NCI-H460 (cell line): ENCODE results near the gene ANKRD11. TPM values are rescaled to one million over a fixed set of nuclear protein-coding genes. Genes with fewer than 3 reads are reported as not detected.

Experiments
- DNase-seq: peaks from one replicate; pipeline ENCODE4 v3.0.0-alpha.2; 2016; ENCODE audit warnings: low read depth; ENCODE audit errors: extremely low read depth
- total RNA-seq: library from RNA; depleted of rRNA; stranded (reverse); fragments of >200 nt; shearing (Covaris generic); gene quantifications from 2 replicates; pipeline ENCODE4 v1.2.3, GENCODE V29; 2014

The ANKRD11 gene
- total RNA-seq, 1 experiment from 2014 or later: 56.1 TPM

DNA sequence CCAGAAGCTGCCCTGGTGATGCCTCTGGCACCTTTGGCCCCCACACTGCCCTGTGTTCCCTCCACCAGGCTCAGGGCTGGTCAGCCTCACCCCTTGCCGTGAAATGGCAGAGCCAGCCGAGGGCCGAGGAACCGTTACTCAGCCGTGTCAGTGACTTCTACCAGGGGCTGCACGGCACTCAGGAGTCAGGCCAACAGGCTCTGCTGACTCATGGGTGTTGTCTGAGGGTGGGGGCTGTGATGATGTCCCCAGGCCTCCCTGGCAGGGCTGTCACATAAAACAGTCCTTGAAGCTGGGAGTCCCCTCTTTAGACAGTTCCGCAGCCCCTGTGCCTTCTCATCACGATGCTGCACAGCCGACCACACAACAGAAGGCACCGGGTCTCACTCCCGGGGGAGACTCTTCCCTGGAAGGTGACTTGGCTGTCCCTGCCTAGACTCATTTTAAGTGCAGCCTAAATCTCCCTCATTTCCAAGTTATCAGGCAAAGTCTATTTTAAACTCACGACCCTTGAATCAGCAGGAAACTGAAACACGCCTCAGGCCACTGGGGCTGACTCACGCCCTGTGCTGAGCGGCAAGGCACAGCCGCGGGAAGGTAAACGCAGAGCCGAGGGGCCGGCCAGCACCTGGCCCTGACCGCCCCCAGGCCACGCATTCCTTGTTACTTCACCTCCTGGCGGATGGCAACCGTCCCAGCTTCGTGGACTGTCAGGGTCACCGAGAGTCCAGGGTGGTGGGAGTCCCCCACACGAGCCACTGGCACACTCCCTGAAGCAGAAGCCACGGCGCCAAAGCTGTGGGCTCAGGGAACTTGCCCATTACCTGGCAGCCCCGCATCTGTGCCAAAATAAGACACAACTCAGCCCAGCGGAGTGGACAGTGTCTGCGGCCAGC, 170.2 kb downstream of the ANKRD11 start:
- peak; percentile 43 for DNase-seq

DNA sequence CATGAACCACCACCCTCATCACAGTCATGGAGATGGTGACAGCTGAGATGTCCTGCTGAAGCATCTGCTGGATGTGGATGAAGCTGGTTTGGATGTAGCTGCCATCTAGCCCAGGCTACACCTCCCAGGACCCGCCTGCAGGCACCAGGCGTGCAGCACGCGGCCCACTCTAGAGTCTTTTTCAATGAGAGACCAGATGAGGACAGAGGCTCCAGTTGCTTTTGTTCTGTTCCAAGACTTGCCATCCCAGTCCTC, 170.8 kb downstream of the ANKRD11 start:
- no peak for DNase-seq

GRCh38 chr16:89318871-89319630, 171.3 kb downstream of the ANKRD11 start:
- no peak for DNase-seq

DNA sequence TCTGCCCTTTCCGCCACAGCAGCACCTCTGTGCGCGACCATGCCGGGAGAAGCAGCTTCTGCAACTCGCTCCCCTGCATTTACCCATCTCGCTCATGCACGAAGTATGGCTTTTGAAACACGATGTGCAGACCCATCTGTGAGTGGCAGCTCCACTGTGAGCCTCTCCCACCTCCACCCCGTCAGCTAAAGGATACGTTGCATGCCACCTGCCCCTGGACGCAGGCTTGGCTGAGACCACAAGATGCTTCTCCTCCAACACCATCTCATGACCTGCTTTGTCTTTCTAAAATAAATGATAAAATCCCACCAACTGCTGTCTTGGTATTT, 172.0 kb downstream of the ANKRD11 start:
- no peak for DNase-seq

- DNase-seq: no peak
These were observed 172.5 kb downstream of the ANKRD11 start for GRCh38 chr16:89317729-89318429.

- no peak for DNase-seq
These were observed 173.2 kb downstream of the ANKRD11 start for GRCh38 chr16:89317101-89317671.

- no peak for DNase-seq
These were observed 173.7 kb downstream of the ANKRD11 start for GRCh38 chr16:89316701-89317100.

DNA sequence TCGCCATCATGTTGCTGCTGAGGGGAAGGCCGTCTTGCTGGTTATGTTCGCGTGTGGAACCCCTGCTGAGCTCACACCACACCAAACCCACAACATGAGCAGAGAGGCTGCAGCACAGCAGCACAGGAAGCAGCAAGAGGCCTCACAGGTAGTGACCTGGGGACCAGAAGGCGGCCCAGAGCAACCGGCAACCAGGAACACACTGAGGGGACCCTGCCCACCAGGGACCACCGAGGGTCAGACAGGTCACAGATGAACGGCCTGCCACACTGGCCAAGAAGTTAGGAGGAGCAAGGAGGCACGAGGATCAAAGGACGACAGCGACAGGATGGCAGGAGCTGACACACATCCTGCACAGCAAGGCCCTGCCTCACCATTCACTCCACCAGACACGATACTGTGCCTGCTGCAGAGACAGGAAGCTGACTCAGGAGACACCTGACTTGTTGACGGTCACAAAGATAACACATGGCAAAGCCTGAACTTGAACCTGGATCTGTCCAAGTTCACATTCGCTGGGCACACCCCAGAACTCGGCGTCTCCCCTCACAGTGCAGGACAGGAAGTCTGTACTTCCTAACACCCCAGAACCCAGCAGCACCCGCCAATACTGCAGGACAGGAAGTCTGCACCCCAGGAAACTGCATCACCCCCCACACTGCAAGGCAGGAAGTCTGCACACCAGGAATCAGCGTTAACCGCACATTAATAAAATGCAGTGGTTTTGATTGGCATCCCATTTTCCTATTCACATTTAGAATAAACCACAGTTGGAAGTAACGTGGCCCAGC, 174.4 kb downstream of the ANKRD11 start:
- DNase-seq: no peak

DNA sequence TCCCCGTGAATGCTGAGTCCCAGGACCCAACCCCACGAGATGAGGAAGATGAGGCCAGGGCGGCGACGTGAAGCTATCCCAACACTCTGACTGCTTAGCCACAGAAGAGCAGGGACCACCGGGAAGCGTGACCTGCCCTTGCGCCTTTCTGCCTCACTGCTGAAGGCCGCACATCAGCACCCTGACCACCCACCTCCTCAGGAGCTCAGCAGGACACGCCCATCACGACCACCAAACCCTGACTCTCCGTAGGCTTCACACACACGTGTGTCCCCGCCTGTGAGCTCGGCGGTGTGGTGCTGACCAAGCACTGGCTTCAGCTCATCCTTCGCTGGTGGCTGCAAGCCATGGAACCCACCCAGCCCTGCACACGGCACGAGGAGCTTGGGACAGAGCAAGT, 175.1 kb downstream of the ANKRD11 start:
- DNase-seq: no peak

DNA sequence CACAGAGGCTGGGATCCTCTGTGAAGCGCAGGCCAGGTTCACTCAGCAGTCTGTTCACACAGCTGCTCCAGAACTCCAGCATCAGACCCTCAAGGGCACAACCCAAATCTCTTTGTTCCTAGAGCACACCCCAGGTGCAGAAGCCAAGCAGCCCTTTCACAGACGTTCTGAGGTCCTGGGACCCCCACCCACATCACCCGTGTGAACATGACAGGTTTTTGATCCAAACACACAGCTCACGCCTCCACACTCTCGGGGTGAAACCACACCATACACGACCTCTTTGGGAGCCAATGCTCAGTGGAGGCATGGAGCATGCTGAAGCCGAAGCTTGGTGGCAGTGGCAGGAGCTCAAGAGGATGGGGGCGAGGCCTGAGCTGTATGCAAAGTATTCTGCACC, 175.5 kb downstream of the ANKRD11 start:
- DNase-seq: no peak

- DNase-seq: no peak
These were observed 176.0 kb downstream of the ANKRD11 start for GRCh38 chr16:89314357-89314756.

DNA sequence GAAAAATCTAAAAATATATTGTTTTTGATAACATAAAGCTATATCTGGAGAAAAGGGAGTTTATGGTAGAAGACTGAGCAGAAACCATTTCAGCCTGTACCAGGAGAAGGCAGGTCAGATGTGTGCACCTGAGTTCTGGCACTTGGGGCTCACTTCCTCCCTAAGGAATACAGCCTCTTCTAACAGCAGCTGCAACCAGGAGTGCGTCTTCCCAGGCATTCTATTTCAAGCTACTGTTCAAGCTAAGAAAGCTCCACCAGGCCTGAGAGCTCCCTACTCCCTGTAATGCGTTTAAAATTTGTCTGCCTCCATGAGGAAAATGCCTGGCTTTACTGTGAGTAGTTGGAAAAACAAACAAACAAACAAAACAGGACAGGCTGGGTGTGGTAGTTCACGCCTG, 176.8 kb downstream of the ANKRD11 start:
- DNase-seq: no peak

GRCh38 chr16:89312598-89313299, 177.6 kb downstream of the ANKRD11 start:
- DNase-seq: no peak

- no peak for DNase-seq
These were observed 178.2 kb downstream of the ANKRD11 start for GRCh38 chr16:89312194-89312593.

- DNase-seq: no peak
These were observed 178.7 kb downstream of the ANKRD11 start for GRCh38 chr16:89311636-89312035.

GRCh38 chr16:89309438-89310122, 180.8 kb downstream of the ANKRD11 start:
- DNase-seq: no peak

GRCh38 chr16:89308391-89309333, 181.7 kb downstream of the ANKRD11 start:
- DNase-seq: no peak

- DNase-seq: no peak
These were observed 182.9 kb downstream of the ANKRD11 start for GRCh38 chr16:89307421-89307805.
